HS-27A (cell line): Measurements from ENCODE around the gene CIDEA.
"Not testable (repeated sequence)": the region's sequence is repeated elsewhere in the genome, so short reads cannot be mapped to it uniquely, and the experiment has no call there.

Experiments used
- DNase-seq: peaks from one replicate; pipeline ENCODE4 v3.0.0-alpha.2; 2012; ENCODE audit warnings: low read depth, missing footprints

Gene CIDEA

GRCh38 chr18:12239431-12239830, 14.7 kb upstream of the CIDEA start:
- DNase-seq = no peak

- DNase-seq = no peak
Measured at GRCh38 chr18:12242658-12243260, 11.4 kb upstream of the CIDEA start.

GRCh38 chr18:12243272-12243671, 10.9 kb upstream of the CIDEA start:
- not testable (repeated sequence) for DNase-seq

- no peak for DNase-seq
Measured at GRCh38 chr18:12245793-12246135, 8.4 kb upstream of the CIDEA start.

GRCh38 chr18:12246849-12247808, 7.0 kb upstream of the CIDEA start:
- no peak for DNase-seq

- DNase-seq = no peak
Measured at GRCh38 chr18:12247946-12248345, 6.2 kb upstream of the CIDEA start.

GRCh38 chr18:12248926-12249720, 5.0 kb upstream of the CIDEA start:
- DNase-seq = no peak

- no peak for DNase-seq
Measured at GRCh38 chr18:12251311-12251710, 2.9 kb upstream of the CIDEA start.

- no peak for DNase-seq
Measured at GRCh38 chr18:12252061-12252460, 2.1 kb upstream of the CIDEA start.

- no peak for DNase-seq
Measured at GRCh38 chr18:12253027-12253426, 1.1 kb upstream of the CIDEA start.

- DNase-seq = no peak
Measured at GRCh38 chr18:12253663-12254135, 462 bp upstream of the CIDEA start.

GRCh38 chr18:12254820-12255511, 805 bp downstream of the CIDEA start:
- DNase-seq = no peak

- DNase-seq = no peak
Measured at GRCh38 chr18:12255626-12256026, 1.5 kb downstream of the CIDEA start.

- DNase-seq = no peak
Measured at GRCh38 chr18:12256951-12257350, 2.8 kb downstream of the CIDEA start.

GRCh38 chr18:12257996-12258718, 4.0 kb downstream of the CIDEA start:
- DNase-seq = no peak

GRCh38 chr18:12258719-12259705, 4.9 kb downstream of the CIDEA start:
- DNase-seq = no peak

GRCh38 chr18:12262748-12263147, 8.6 kb downstream of the CIDEA start:
- DNase-seq = no peak

GRCh38 chr18:12264864-12265263, 10.7 kb downstream of the CIDEA start:
- DNase-seq = no peak

- DNase-seq = peak; percentile 79
Measured at GRCh38 chr18:12271376-12272235, 17.4 kb downstream of the CIDEA start.
